RWPE1 (cell line): ENCODE data around the gene RPA1.

Experiments used
- CTCF ChIA-PET: fragments of 350-600 bp; sonication (Branson Sonifier 250); formaldehyde crosslinking; extraction: SDS; loops from one replicate; lab custom pipeline; 2021; lab: Yijun Ruan, JAX
- POLR2A ChIA-PET: fragments of 400-600 bp; formaldehyde crosslinking; extraction: SDS; loops from one replicate; lab custom pipeline; 2020; ENCODE audit warnings: antibody characterized with exemption; ENCODE audit not compliant: low non-redundant PET; lab: Yijun Ruan, JAX
- DNase-seq: peaks from one replicate; pipeline ENCODE4 v3.0.0; 2012; ENCODE audit warnings: low spot score
- H3K27ac ChIP-seq: fragments of 450-650 bp; 2 replicates; pipeline ENCODE4 v1.5.1; 2017
- CTCF ChIP-seq: fragments of 450-650 bp; conservative IDR thresholded peaks from 2 replicates; pipeline ENCODE4 v1.5.1; 2017; ENCODE audit warnings: low read depth, mild to moderate bottlenecking

The RPA1 gene

GRCh38 chr17:1939981-1940809 lies 110.4 kb downstream of the RPA1 start:
- no peak for DNase-seq
- TF ChIP-seq CTCF, result no peak
- POLR2A ChIA-PET, result no interaction called here
- H3K27ac ChIP-seq, result peak overlapping the region; percentile 12; the same call in 1 of the 2 replicates
- CTCF ChIA-PET, result interaction anchor here (0.6 to 1.0 kb wide), 4 partner anchors 36 to 735 kb away, joined by 3 to 5 read pairs (median 4); no protein-coding TSS in a partner anchor

- ChIA-PET POLR2A (no interaction called here), CTCF (no interaction called here)
- no peak for TF ChIP-seq CTCF
- DNase-seq, result no peak
- H3K27ac ChIP-seq, result no peak overlapping the region
Measured at GRCh38 chr17:1940810-1941185, 111.0 kb downstream of the RPA1 start.

- no peak for DNase-seq
- POLR2A ChIA-PET, result no interaction called here
- no peak overlapping the region for H3K27ac ChIP-seq
- CTCF ChIA-PET, result interaction anchor here (1.0 kb wide), 1 partner anchor 16 kb away, joined by 3 read pairs; no protein-coding TSS in a partner anchor
- TF ChIP-seq CTCF, result no peak
Measured at GRCh38 chr17:1941272-1942065, 111.7 kb downstream of the RPA1 start.

- no peak for TF ChIP-seq CTCF
Measured at GRCh38 chr17:1942066-1942365, 112.2 kb downstream of the RPA1 start.

GRCh38 chr17:1942666-1943435 lies 113.0 kb downstream of the RPA1 start:
- no peak overlapping the region for H3K27ac ChIP-seq
- ChIA-PET CTCF (interaction anchor here (1.1 kb wide), 1 partner anchor 83 kb away, joined by 3 read pairs; the partner anchor contains the start of gene RTN4RL1), POLR2A (no interaction called here)
- TF ChIP-seq CTCF, result no peak
- no peak for DNase-seq

More at GRCh38 chr17:1942066-1942365, 112.2 kb downstream of the RPA1 start:
- ChIA-PET CTCF (interaction anchor here (1.0 kb wide), 1 partner anchor 15 kb away, joined by 3 read pairs; no protein-coding TSS in a partner anchor), POLR2A (no interaction called here)
- DNase-seq, result no peak
- H3K27ac ChIP-seq, result no peak overlapping the region

- POLR2A ChIA-PET, result no interaction called here
- no peak for DNase-seq
- TF ChIP-seq CTCF, result no peak
- CTCF ChIA-PET, result interaction anchor here (0.6 to 1.1 kb wide), 2 partner anchors 61 to 82 kb away, joined by 3 to 4 read pairs; partner anchors contain the start of gene RTN4RL1
- H3K27ac ChIP-seq, result peak overlapping the region; percentile 1; the same call in 1 of the 2 replicates
Measured at GRCh38 chr17:1943436-1943831, 113.6 kb downstream of the RPA1 start.
